Activated T-helper 2 cell treated with anti-CD3 and anti-CD28 coated beads, Interferon-gamma antibody, Interleukin-2, Interleukin-4, amounts not matched to agents 10 μg/mL and 5 μg/mL and 100 μg/mL, durations not matched to agents 14 hours and 24 hours and 36 hours (primary cell): ENCODE measurements around the gene SLC26A9. TPM values are rescaled to one million over a fixed set of nuclear protein-coding genes. Genes with fewer than 3 reads are reported as not detected.

Experiments used
- DNase-seq: peaks from one replicate; pipeline ENCODE4 v3.0.0; 2021; ENCODE audit warnings: low spot score
- H3K27ac Mint-ChIP-seq: one replicate; pipeline ENCODE4 v1.8.0; 2021; ENCODE audit warnings: mixed read lengths
- H3K27me3 Mint-ChIP-seq: one replicate; pipeline ENCODE4 v1.8.0; 2021; ENCODE audit warnings: low read depth, mixed read lengths
- H3K36me3 Mint-ChIP-seq: one replicate; pipeline ENCODE4 v1.8.0; 2021; ENCODE audit warnings: low read depth, mixed read lengths
- H3K4me1 Mint-ChIP-seq: one replicate; pipeline ENCODE4 v1.8.0; 2021; ENCODE audit warnings: low read depth, mixed read lengths
- H3K4me3 Mint-ChIP-seq: one replicate; pipeline ENCODE4 v1.8.0; 2021; ENCODE audit warnings: low read depth, mild to moderate bottlenecking, moderate library complexity, mixed read lengths
- H3K9me3 Mint-ChIP-seq: one replicate; pipeline ENCODE4 v1.8.0; 2021; ENCODE audit warnings: mixed read lengths
- intact Hi-C: fragments of 100-400 bp; cut with micrococcal nuclease; formaldehyde crosslinking; loops from one replicate; pipeline ENCODE4 v1.15.1; 2023
- total RNA-seq: library from RNA; stranded (reverse); gene quantifications from 2 replicates; pipeline ENCODE4 v1.2.3, GENCODE V29; 2022

The SLC26A9 gene
- not detected in 2 replicates for total RNA-seq

- Mint-ChIP-seq H3K4me3 (no peak within 1 kb of the TSS), H3K4me1 (no peaks in the 10 kb centered on the region), H3K27ac (no peak within 1 kb of the TSS), H3K9me3 (no peaks in the 10 kb centered on the region), H3K36me3 (no peaks in the 10 kb centered on the region), H3K27me3 (peaks cover 26% of the 10 kb centered on the region)
- intact Hi-C loops: no loop called here
- no peak for DNase-seq
These were observed at the start of gene SLC26A9 for GRCh38 chr1:205943245-205943644. Gene SLC26A9 (minus strand): TSS chr1:205943456. CDS start chr1:205935820, 7,636 bp downstream.

GRCh38 chr1:205992218-205992882, 49.1 kb upstream of the SLC26A9 start:
- peaks cover 29% of the 10 kb centered on the region for H3K27me3 Mint-ChIP-seq
- no peaks in the 10 kb centered on the region for H3K9me3 Mint-ChIP-seq
- no peaks in the 10 kb centered on the region for H3K4me1 Mint-ChIP-seq
- no peaks in the 10 kb centered on the region for H3K36me3 Mint-ChIP-seq
- H3K27ac Mint-ChIP-seq: no peak overlapping the region
- no peak overlapping the region for H3K4me3 Mint-ChIP-seq
- intact Hi-C loops: no loop called here
- no peak for DNase-seq

- no peaks in the 10 kb centered on the region for H3K4me1 Mint-ChIP-seq
- no peak overlapping the region for H3K4me3 Mint-ChIP-seq
- no peaks in the 10 kb centered on the region for H3K9me3 Mint-ChIP-seq
- DNase-seq: no peak
- intact Hi-C loops: no loop called here
- no peaks in the 10 kb centered on the region for H3K36me3 Mint-ChIP-seq
- no peak overlapping the region for H3K27ac Mint-ChIP-seq
- H3K27me3 Mint-ChIP-seq: peaks cover 21% of the 10 kb centered on the region
These were observed 48.0 kb upstream of the SLC26A9 start for GRCh38 chr1:205991237-205991636.

GRCh38 chr1:205990226-205990625, 47.0 kb upstream of the SLC26A9 start:
- Mint-ChIP-seq H3K4me3 (no peak overlapping the region), H3K36me3 (no peaks in the 10 kb centered on the region), H3K9me3 (no peaks in the 10 kb centered on the region), H3K27ac (no peak overlapping the region), H3K27me3 (peaks cover 21% of the 10 kb centered on the region), H3K4me1 (no peaks in the 10 kb centered on the region)
- DNase-seq: no peak
- intact Hi-C loops: no loop called here

GRCh38 chr1:205989786-205990185, 46.5 kb upstream of the SLC26A9 start:
- no peak for DNase-seq
- Mint-ChIP-seq H3K9me3 (no peaks in the 10 kb centered on the region), H3K4me1 (no peaks in the 10 kb centered on the region), H3K27ac (no peak overlapping the region), H3K4me3 (no peak overlapping the region), H3K27me3 (peaks cover 21% of the 10 kb centered on the region), H3K36me3 (no peaks in the 10 kb centered on the region)
- intact Hi-C loops: no loop called here

GRCh38 chr1:205988585-205988995, 45.3 kb upstream of the SLC26A9 start:
- Mint-ChIP-seq H3K27me3 (peaks cover 21% of the 10 kb centered on the region), H3K4me1 (no peaks in the 10 kb centered on the region), H3K9me3 (no peaks in the 10 kb centered on the region), H3K4me3 (no peak overlapping the region), H3K36me3 (no peaks in the 10 kb centered on the region), H3K27ac (no peak overlapping the region)
- intact Hi-C loops: no loop called here
- no peak for DNase-seq

- peaks cover 17% of the 10 kb centered on the region for H3K27me3 Mint-ChIP-seq
- no peaks in the 10 kb centered on the region for H3K9me3 Mint-ChIP-seq
- no peaks in the 10 kb centered on the region for H3K36me3 Mint-ChIP-seq
- H3K4me1 Mint-ChIP-seq: no peaks in the 10 kb centered on the region
- no peak overlapping the region for H3K27ac Mint-ChIP-seq
- no peak for DNase-seq
- no peak overlapping the region for H3K4me3 Mint-ChIP-seq
- intact Hi-C loops: no loop called here
These were observed 43.6 kb upstream of the SLC26A9 start for GRCh38 chr1:205986861-205987260.

GRCh38 chr1:205986292-205986691, 43.0 kb upstream of the SLC26A9 start:
- no peaks in the 10 kb centered on the region for H3K9me3 Mint-ChIP-seq
- intact Hi-C loops: no loop called here
- H3K27me3 Mint-ChIP-seq: peaks cover 12% of the 10 kb centered on the region
- H3K27ac Mint-ChIP-seq: no peak overlapping the region
- no peak overlapping the region for H3K4me3 Mint-ChIP-seq
- H3K4me1 Mint-ChIP-seq: no peaks in the 10 kb centered on the region
- no peak for DNase-seq
- no peaks in the 10 kb centered on the region for H3K36me3 Mint-ChIP-seq

- intact Hi-C loops: no loop called here
- no peaks in the 10 kb centered on the region for H3K9me3 Mint-ChIP-seq
- DNase-seq: no peak
- H3K27ac Mint-ChIP-seq: no peak overlapping the region
- H3K4me1 Mint-ChIP-seq: no peaks in the 10 kb centered on the region
- H3K36me3 Mint-ChIP-seq: no peaks in the 10 kb centered on the region
- no peak overlapping the region for H3K4me3 Mint-ChIP-seq
- H3K27me3 Mint-ChIP-seq: peaks cover 9% of the 10 kb centered on the region
These were observed 42.2 kb upstream of the SLC26A9 start for GRCh38 chr1:205985330-205986005.

GRCh38 chr1:205983925-205984725, 40.9 kb upstream of the SLC26A9 start:
- H3K27me3 Mint-ChIP-seq: peaks cover 3% of the 10 kb centered on the region
- no peak for DNase-seq
- intact Hi-C loops: loop anchor here (1.0 kb wide), 1 partner anchor 122 kb away; no protein-coding TSS in a partner anchor
- H3K27ac Mint-ChIP-seq: no peak overlapping the region
- H3K9me3 Mint-ChIP-seq: no peaks in the 10 kb centered on the region
- no peaks in the 10 kb centered on the region for H3K4me1 Mint-ChIP-seq
- no peaks in the 10 kb centered on the region for H3K36me3 Mint-ChIP-seq
- H3K4me3 Mint-ChIP-seq: no peak overlapping the region

- Mint-ChIP-seq H3K4me3 (no peak overlapping the region), H3K27ac (no peak overlapping the region), H3K27me3 (peaks cover 5% of the 10 kb centered on the region), H3K9me3 (no peaks in the 10 kb centered on the region), H3K4me1 (no peaks in the 10 kb centered on the region), H3K36me3 (no peaks in the 10 kb centered on the region)
- intact Hi-C loops: no loop called here
- DNase-seq: no peak
These were observed 38.0 kb upstream of the SLC26A9 start for GRCh38 chr1:205981257-205981656.

- no peak for DNase-seq
- no peaks in the 10 kb centered on the region for H3K9me3 Mint-ChIP-seq
- no peaks in the 10 kb centered on the region for H3K4me1 Mint-ChIP-seq
- no peak overlapping the region for H3K4me3 Mint-ChIP-seq
- H3K27ac Mint-ChIP-seq: no peak overlapping the region
- H3K27me3 Mint-ChIP-seq: peaks cover 5% of the 10 kb centered on the region
- H3K36me3 Mint-ChIP-seq: no peaks in the 10 kb centered on the region
- intact Hi-C loops: no loop called here
These were observed 37.1 kb upstream of the SLC26A9 start for GRCh38 chr1:205980237-205980870.
